Cortex of kidney (tissue), 1 donor: ENCODE measurements around the gene YPEL3.

Source experiments
- DNase-seq: peaks from one replicate; lab custom pipeline; 2025; lab: John Stamatoyannopoulos, UW

The YPEL3 gene

DNA sequence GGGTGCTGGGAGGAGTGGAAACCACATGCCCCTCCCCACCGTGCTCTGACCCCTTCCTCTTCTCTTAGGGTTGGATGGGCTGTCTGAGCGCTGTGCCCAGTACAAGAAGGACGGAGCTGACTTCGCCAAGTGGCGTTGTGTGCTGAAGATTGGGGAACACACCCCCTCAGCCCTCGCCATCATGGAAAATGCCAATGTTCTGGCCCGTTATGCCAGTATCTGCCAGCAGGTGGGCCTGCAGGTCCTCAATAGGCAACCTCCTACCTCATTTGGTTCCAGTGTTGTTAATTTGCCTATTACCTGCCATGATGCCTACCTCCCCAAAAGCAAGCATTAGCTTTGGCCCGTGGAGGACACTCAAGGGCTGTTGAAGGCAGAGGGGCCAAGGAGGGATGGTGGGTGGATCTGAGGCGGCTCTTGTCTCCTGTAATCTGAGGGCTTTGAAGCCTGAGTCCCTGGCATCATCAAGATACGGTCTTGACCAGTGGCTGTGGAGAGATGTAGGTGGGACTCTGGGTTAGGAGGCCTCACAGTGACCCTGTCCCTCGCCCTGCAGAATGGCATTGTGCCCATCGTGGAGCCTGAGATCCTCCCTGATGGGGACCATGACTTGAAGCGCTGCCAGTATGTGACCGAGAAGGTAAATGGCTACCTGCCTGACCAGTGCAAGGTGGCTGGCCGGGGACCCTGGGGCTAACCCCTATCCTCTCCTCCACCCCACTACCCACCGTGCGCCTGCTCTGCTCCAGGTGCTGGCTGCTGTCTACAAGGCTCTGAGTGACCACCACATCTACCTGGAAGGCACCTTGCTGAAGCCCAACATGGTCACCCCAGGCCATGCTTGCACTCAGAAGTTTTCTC lies 27.0 kb downstream of the YPEL3 start:
- DNase-seq, result no peak

DNA sequence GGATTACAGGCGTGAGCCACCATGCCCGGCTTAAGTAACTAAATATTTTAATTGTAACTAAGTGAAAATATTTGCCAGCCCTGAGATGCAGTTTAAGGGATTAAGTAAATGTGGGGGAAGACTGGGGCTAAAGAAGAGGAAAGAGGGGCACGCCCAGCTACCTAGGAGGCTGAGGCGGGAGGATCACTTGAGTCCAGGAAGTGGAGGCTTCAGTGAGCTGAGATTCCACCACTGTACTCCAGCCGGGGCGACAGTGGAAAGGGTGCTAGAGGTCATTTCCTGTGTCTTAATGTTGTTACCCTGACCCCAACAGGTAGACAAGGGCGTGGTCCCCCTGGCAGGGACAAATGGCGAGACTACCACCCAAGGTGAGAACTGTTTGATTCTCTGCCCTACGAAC lies 27.7 kb downstream of the YPEL3 start:
- no peak for DNase-seq

DNA sequence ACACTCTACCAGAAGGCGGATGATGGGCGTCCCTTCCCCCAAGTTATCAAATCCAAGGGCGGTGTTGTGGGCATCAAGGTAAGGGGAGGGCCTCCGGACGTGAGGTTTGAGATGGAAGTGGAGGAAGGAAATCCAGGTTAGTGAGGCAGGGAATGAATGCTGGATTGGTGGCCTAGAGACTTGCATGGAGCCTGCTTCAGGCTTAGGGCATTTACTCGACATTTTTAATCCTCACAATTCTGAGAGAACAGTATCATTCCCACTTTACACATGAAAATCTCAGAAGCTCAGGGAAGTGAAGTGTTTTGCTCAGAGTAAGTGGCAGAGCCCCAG lies 28.5 kb downstream of the YPEL3 start:
- DNase-seq, result no peak

DNA sequence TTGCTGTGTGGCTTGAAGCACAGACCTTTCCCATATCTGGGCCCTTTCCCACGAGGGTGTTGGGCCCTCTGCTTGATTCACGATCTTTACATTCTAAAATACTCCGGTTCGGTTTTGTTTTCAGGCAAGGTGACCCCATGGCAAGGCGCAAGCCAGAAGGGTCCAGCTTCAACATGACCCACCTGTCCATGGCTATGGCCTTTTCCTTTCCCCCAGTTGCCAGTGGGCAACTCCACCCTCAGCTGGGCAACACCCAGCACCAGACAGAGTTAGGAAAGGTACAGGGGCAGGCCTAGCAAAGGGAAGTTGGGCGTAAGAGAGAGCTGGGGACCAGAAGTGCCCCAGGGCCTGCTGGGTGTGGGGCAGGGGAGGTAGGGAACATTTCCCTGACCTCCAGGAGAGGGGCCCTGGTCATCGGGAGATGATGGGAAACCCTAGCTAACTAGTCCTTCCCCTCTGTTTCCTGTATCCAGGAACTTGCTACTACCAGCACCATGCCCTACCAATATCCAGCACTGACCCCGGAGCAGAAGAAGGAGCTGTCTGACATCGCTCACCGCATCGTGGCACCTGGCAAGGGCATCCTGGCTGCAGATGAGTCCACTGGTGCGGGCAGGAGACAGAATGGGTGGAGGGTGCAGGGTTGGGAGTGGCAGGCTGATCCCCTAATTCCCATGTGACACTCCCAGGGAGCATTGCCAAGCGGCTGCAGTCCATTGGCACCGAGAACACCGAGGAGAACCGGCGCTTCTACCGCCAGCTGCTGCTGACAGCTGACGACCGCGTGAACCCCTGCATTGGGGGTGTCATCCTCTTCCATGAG lies 29.0 kb downstream of the YPEL3 start:
- DNase-seq, result no peak

DNA sequence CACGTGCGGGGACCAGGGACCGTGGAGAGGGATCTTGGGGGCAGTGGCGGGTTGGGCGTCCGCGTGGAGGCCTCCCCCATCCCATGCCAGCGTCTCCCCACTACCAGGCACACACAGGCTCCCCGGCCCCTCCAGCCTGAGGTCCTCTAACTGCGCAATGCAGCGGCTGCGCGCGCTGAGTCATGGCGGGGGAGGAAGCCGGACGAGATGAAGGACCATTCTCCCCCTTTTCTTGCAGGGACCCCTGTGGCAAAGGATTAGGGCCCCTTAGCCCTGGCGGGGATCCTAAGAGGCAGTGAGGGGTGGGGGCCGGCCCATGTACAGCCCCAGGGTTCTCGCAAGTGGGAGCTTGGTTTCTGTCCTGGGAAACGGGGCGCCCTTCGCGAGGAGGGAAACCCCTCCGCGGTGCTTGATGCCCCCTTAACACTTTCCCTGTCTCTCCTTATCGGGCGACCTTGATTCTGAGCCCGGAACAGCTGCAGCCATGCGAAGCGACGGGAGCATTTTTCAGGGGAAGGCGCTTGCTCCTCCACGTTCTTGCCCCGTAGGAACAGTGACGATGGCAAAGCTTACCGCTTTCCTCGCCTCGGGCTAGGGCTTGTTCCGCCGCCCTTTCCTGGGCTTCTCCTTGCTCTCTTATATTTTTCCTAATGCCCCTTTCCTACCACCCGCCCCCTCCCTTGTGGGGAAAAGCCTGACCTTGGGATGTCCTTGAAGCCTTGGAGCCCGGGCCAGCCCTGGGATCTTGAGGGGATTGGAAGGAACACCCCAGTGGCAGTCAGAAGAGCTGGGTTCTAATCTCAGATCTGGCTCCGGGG lies 29.9 kb downstream of the YPEL3 start:
- DNase-seq, result no peak

DNA sequence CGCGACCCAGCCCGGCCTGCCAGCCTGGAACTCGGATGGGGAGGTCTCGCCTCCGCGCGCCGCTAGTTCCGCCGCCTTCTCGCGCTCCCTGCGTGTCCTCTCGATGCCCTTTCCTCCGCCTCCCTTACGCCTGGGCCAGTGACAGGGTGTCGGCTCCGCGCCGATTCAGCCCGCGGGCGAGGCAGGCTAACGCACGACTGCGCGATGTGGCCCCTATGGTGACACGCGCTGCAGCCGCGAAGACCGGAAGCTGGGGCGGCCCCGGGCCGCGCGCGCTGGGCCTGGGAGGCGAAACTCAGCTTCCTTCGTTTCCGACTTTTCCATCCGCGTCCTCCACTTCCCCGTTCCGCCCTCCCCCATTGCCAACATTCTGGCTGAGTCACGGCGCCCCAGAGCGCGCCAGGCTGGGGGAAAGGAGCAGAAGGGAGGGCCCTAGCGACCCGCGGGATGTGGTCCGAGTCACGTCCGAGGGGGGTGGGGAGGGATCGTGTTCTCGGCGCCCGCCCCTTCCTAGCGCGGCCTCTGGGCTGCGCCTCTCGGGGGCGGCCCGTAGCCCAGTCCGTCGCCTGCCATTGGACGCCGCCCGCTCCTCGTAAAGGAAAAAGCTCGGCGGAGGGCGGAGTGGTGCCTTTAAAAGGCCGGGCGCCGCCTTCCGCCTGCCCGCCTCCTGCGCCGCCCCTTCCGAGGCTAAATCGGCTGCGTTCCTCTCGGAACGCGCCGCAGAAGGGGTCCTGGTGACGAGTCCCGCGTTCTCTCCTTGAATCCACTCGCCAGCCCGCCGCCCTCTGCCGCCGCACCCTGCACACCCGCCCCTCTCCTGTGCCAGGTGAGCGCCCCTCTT lies 30.7 kb downstream of the YPEL3 start, which contains the start of gene ALDOA:
ALDOA (plus strand) TSS at position 659 of the 841 bp plus-strand sequence. CDS start 1,138 bp downstream, outside the sequence.
- DNase-seq, result peak; percentile 83

DNA sequence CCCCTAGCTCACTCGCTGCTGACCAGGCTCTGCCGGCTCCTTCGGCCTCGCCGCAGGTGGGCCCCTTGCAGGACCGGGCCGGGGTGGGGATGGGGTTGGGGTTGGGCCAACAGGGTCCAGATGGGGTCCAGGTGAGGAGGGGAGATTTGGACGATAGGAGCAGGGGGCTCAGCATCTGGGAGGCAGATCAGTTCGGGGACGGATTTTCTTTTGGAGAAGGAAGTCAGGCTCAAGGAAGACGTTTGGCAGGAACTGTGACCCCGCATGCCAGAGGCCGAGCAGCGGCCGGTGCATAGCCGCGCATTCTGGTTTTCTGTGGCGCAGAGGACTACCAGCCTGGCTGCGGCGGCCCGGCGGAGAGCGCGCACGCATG lies 31.3 kb downstream of the YPEL3 start:
- no peak for DNase-seq

DNA sequence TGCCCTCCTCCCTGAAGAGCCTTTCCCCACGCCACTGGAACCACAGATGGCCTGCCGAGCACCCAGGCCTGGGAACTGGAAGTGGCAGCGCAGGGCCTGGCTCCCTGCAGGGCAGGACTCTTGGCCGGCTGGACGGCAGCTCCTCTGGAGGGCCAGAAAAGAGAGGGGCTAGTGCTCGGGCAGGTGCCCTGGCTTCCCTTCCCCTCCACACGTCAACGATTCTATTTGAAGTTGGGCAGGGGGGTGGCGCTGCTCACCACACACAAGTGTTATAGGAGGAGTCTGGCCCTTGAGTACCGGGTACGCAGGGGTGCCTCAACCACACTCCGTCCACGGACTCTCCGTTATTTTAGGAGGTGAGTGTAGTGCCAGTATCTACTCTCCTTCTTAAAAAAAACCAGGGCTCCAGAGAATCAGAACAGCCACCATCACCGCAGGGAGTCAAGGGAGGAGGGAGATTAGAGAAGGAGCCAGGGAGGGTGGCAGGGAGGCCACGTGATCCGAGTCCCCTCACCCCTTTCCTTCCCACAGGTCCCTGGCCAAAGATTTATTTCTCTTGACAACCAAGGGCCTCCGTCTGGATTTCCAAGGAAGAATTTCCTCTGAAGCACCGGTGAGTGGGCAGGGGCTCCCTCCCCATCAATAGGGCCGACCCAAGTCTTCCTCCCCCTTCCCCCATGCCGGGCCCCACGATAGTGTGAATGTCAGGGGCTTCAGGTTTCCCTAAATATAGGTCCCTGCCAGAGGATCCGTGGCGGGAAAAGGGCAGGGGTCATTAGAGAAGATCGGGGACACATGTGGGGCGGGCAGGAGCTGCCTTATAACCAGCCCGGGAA lies 31.9 kb downstream of the YPEL3 start:
- no peak for DNase-seq

DNA sequence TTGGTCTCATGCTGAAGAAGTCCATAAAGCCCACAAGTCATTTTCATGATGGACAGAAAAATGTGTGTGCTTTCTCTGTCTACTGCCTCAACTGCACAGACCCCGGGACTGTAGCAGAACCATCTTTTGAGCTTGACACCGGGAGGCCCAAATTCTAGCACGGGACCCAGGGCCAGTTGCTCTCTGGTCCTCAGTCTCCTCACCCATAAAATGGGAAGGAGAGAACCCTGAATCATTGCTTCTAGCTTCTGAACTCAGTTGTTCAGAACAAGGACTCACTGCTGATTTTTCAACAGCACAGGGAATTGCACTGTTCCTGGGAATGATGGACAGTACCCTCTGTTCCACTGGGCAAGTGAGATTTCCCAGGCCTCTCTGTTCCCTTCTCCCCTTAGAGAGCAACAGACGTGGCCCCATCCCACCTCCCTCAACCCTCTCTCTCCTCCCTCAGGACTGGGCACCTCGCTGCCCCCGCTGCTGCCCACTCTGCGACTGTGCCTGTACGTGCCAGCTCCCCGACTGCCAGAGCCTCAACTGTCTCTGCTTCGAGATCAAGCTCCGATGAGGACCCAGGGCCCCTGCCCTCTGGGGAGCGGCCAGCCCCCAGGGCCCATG lies 32.6 kb downstream of the YPEL3 start:
- no peak for DNase-seq

DNA sequence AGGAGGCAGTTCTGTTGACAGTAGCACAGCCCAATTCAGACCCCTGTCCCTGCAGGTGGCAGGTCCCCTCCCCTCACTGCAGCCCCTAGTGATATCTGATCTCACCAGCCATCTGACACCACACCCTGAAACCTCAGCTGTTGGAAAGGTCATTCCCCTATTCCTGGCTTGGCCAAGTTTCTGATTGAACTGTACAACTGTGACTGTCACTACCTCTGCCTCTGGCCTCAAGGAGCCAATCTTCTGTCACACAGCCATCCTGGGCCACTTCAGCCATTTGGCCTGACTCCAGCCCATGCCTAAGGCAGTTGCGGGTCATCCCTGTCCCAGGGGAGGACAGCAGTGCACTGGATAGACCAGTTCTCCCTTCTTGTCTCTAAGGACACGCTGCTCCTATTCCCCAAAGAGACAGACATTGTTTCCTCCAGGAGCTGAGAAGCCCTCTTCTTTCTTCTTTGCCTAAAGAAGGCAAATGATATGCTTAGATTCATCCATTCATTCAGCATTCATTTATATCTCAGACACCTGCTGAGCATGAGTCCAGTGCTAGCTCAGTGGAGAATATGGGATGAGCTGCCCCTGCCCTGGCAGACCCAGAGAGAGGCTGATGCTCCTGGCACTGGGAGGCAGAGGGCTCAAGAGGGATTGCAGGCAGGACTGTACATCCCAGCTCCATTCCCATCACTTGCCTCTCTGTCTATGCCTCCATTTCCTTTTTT lies 35.0 kb downstream of the YPEL3 start:
- no peak for DNase-seq

DNA sequence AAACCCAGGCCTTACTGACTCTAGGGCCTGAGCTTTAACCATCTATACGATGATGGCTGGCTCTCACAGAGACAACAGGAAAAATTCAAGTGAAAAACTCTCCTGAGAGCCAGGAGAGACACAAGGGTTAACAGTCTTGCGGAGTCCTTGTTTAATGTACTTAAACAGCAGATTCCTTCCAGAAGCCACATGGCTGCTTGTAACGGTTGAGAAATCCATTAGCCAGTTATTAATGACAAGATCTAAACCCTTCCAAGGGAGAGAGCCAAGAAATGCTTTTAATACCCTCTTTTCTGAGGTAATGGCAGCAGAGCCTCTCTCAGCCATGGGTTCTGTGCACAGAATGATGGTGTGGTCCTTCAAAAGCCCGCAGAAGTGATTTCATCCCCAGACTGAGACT lies 35.7 kb downstream of the YPEL3 start:
- DNase-seq, result no peak

DNA sequence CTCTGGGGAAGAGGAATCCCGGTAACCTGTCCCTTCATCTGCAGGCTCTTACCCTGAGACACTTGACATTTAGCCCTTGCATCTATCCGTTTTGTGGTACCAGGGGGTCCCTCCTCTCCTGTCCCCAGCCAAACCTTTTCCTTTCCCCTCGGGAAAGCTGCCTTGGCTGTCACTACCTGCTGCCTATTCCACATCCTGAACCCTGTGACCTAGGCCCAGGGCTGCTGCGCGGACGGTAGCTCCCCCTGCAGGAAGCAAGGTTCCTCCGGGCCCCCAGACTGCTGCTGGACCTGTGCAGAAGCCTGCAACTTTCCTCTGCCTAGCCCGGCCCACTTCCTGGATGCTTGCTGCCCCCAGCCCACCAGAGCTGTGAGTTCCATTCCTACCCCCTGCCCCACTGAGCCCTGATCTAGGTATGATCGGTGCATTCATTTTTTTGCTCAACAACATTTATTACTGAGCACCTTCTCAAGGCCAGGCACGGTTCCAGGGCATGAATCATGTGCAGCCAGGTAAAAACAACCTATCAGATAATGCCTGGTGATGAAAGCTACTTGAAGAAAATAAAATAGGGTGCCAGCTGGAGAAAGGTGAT lies 41.0 kb downstream of the YPEL3 start:
- DNase-seq, result no peak

DNA sequence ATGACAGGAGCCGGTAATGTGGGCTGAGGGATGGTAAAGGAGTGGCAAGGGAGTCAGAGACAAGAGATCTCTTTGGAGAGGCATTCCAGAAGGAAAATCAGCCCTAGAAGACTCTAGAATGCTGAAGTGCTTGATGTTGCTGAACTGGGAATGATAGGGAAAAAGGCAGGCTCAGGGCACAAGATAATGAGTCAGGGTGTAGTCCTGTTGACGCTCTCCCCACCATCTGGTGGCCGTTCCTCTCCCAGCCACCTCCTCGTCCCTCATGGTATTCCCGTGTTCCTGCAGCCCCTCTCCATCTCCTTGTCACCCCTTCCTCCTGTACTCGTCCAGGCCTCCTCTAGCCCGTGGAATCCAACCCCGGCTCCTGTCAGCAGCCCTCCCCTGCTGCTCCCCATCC lies 41.6 kb downstream of the YPEL3 start:
- DNase-seq, result no peak

DNA sequence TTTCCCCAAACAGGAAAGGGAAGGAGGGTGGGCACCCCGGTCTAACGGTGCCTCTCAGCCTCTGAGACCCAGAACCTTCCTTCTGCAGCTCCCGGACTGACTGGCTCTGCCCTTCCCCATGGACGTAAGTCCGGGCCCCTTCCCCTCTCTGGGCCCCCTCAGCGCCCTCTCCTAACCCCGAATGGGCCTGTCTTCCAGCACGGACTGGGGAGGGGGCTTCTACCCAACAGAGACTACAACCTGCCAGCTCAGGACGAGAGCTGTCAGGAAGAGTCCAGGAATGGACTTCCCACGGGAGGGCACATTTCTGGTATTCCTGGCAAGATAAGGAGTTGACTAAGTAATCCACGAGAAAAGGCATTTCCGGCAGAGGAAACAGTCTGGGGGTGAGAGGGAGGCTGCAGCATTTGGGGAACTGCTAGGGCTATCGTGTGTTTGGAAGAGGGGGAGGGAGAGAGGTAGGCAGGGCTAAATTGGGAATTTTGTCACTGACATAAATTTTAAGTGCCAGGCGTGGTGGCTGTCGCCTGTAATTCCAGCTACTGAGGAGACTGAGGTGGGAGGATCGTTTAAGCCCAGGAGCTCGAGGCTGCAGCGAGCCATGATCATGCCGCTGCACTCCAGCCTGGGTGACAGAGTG lies 42.5 kb downstream of the YPEL3 start:
- DNase-seq, result no peak

DNA sequence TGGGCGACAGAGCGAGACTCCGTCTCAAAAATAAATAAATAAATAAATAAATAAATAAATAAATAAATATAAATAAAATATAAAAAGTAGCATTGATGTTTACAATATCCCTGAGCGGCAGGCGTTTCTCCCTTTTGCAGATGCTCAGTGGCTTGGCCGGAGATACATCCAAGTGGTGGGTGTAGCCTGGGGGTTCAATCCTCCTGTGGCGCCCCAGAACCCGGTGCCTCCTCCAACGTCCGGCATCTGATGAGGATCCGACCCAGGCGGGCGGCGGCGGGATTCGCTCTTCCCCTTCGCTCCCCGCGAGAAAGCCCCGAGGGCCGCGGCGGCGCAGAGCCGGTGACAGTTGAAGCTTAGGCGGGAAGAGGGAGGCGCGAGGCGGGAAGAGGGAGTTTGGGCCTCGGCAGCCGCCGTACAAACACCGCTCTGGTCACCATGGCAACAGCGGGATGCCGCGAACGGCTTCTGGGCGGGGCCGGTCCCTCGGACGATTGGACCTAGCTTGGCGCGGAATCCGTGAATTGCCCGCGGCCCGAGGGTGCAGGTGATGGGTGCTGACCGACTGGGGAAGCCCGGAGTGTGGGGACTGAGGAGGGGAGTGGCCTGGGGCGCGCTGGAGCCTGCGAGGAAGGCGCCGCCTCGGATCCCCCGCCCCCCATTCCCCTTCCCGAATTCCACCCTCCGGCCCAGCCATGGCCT lies 43.2 kb downstream of the YPEL3 start:
- DNase-seq, result no peak

DNA sequence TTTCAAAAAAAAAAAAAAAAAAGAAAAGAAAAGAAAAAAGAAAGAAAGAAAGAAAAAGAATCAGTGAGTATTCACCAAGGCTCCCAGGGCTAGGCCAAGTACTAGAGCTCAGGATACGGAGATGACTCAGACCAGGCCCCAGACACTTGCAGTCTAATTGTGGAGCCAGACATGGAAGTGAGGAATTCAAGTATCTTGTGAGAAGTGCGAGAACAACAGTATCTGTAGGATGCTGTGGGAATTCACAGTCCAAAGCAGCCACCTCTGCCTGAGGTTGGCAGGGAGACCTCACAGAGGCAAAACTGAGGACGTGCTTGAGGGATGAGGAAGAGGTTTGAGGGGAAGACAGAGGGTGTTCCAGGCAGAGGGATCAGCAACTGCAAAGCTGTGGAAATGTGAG lies 44.5 kb downstream of the YPEL3 start:
- no peak for DNase-seq

DNA sequence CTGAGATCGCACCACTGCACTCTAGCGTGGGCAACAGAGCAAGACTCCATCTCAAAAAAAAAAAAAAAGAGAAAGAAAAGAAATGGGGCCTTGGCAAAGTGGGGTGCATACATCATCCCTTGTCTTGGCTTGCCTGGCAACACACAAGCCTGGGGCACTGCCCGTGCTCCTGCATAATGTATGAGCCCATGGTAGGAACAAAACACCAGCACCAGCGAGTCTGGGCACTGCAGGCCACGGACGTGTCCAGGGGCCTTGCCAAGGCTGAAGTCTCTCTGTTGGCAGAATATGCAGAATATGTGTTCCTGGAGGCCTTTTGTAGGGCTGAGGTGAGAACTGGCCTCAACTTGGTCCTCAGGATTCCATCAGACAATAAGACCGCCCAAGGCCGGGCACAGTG lies 46.1 kb downstream of the YPEL3 start:
- DNase-seq, result no peak

DNA sequence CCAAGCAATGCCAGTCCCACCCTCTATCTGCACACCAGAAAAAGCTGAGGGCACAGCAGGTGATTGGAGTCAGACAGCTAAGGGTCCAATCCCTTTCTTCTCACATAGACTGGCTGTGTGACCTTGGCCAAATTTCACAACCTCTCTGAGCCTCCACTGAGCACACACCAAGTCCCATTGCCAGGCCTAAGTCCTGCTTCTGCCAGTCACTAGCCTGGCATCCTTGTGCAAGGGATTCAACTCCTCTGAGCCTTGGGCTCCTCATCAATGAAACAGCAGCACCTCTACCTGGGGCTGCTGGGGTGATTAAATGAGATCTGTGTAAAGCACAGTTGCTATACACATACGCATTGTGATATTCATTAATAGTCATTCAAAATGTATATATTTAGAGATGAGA lies 49.4 kb downstream of the YPEL3 start:
- DNase-seq, result no peak
